WTC11 (cell line): ENCODE measurements around the gene CYSRT1. TPM values are rescaled to one million over a fixed set of nuclear protein-coding genes. Genes with fewer than 3 reads are reported as not detected.

Experiments used
- ATAC-seq: fragments of 200-7000 bp; cut with Tn5 transposase; 2 replicates; pipeline ENCODE4 v1.10.0; 2021; ENCODE audit warnings: mild to moderate bottlenecking, moderate library complexity
- CTCF ChIA-PET: fragments of 300-600 bp; sonication (Branson Sonifier 250); formaldehyde crosslinking; loops from one replicate; lab custom pipeline; 2021; ENCODE audit warnings: antibody characterized with exemption; lab: Charles Lee
- POLR2A ChIA-PET: fragments of 350-600 bp; sonication (Branson Sonifier 250); formaldehyde crosslinking; loops from one replicate; lab custom pipeline; 2021; ENCODE audit warnings: antibody characterized with exemption; lab: Charles Lee
- DNase-seq: peaks from one replicate; pipeline ENCODE4 v3.0.0; 2021; ENCODE audit warnings: low spot score
- H3K27ac Mint-ChIP-seq: 2 replicates; pipeline ENCODE4 v1.8.0; 2021; ENCODE audit warnings: mixed read lengths
- H3K27me3 Mint-ChIP-seq: 2 replicates; pipeline ENCODE4 v1.8.0; 2021; ENCODE audit warnings: low read depth, mild to moderate bottlenecking, moderate library complexity, mixed read lengths
- H3K36me3 Mint-ChIP-seq: 2 replicates; pipeline ENCODE4 v1.8.0; 2021; ENCODE audit warnings: mixed read lengths
- H3K4me1 Mint-ChIP-seq: 2 replicates; pipeline ENCODE4 v1.8.0; 2022; ENCODE audit warnings: mixed read lengths
- H3K4me3 Mint-ChIP-seq: 2 replicates; pipeline ENCODE4 v1.8.0; 2021; ENCODE audit warnings: mild to moderate bottlenecking, moderate library complexity, mixed read lengths
- H3K9me3 Mint-ChIP-seq: 2 replicates; pipeline ENCODE4 v1.8.0; 2021; ENCODE audit warnings: mixed read lengths
- E2F1 ChIP-seq: sonication (generic); formaldehyde crosslinking; IDR thresholded peaks from 2 replicates; pipeline ENCODE4 v1.8.0; 2022; ENCODE audit warnings: mild to moderate bottlenecking, missing genetic modification reagents
- ESRRA ChIP-seq: sonication (generic); formaldehyde crosslinking; IDR thresholded peaks from 2 replicates; pipeline ENCODE4 v1.8.1; 2022; ENCODE audit warnings: mild to moderate bottlenecking, missing genetic modification reagents, borderline replicate concordance
- FOXJ3 ChIP-seq: sonication (generic); formaldehyde crosslinking; IDR thresholded peaks from 2 replicates; pipeline ENCODE4 v1.9.0; 2021; ENCODE audit warnings: missing genetic modification reagents, mild to moderate bottlenecking, borderline replicate concordance
- IRF1 ChIP-seq: sonication (generic); formaldehyde crosslinking; IDR thresholded peaks from 2 replicates; pipeline ENCODE4 v1.8.0; 2023; ENCODE audit warnings: missing genetic modification reagents
- MLX ChIP-seq: sonication (generic); formaldehyde crosslinking; IDR thresholded peaks from 2 replicates; pipeline ENCODE4 v1.8.1; 2023; ENCODE audit warnings: mild to moderate bottlenecking, missing genetic modification reagents, moderate library complexity
- NFE2L1 ChIP-seq: sonication (generic); formaldehyde crosslinking; IDR thresholded peaks from 2 replicates; pipeline ENCODE4 v1.8.1; 2023; ENCODE audit warnings: missing genetic modification reagents
- NR3C1 ChIP-seq: sonication (generic); formaldehyde crosslinking; conservative IDR thresholded peaks from 2 replicates; pipeline ENCODE4 v1.8.1; 2023; ENCODE audit warnings: low read depth, mild to moderate bottlenecking, missing genetic modification reagents
- RELA ChIP-seq: sonication (generic); formaldehyde crosslinking; IDR thresholded peaks from 2 replicates; pipeline ENCODE4 v1.8.1; 2022; ENCODE audit warnings: missing genetic modification reagents, mild to moderate bottlenecking, borderline replicate concordance
- SMAD4 ChIP-seq: sonication (generic); formaldehyde crosslinking; IDR thresholded peaks from 2 replicates; pipeline ENCODE4 v1.8.0; 2022; ENCODE audit warnings: mild to moderate bottlenecking, missing genetic modification reagents
- TCF7 ChIP-seq: sonication (generic); formaldehyde crosslinking; IDR thresholded peaks from 2 replicates; pipeline ENCODE4 v1.8.0; 2022; ENCODE audit warnings: mild to moderate bottlenecking, low read depth, missing genetic modification reagents, moderate library complexity
- TEAD4 ChIP-seq: sonication (generic); formaldehyde crosslinking; IDR thresholded peaks from 2 replicates; pipeline ENCODE4 v1.8.0; 2022; ENCODE audit warnings: mild to moderate bottlenecking, missing genetic modification reagents
- ZMAT4 ChIP-seq: fragments of 250-450 bp; sonication (Bioruptor Pico); IDR thresholded peaks from 2 replicates; pipeline ENCODE4 v1.9.0; 2021; ENCODE audit warnings: mild to moderate bottlenecking
- ZNF317 ChIP-seq: sonication (generic); formaldehyde crosslinking; IDR thresholded peaks from 2 replicates; pipeline ENCODE4 v1.8.1; 2023; ENCODE audit warnings: low read depth, mild to moderate bottlenecking, moderate library complexity, missing genetic modification reagents, borderline replicate concordance
- ZNF416 ChIP-seq: fragments of 250-450 bp; sonication (Bioruptor Pico); IDR thresholded peaks from 2 replicates; pipeline ENCODE4 v1.9.0; 2021; ENCODE audit warnings: mild to moderate bottlenecking, inconsistent platforms
- ZNF423 ChIP-seq: fragments of 250-450 bp; sonication (Bioruptor Pico); IDR thresholded peaks from 2 replicates; pipeline ENCODE4 v2.1.2; 2022; ENCODE audit warnings: mild to moderate bottlenecking, moderate library complexity
- total RNA-seq: library from RNA; stranded (reverse); gene quantifications from 3 replicates; pipeline ENCODE4 v1.2.3, GENCODE V29; 2021
- TF ChIP-seq, protein P1 (sequence below): sonication (generic); formaldehyde crosslinking; IDR thresholded peaks from 2 replicates; pipeline ENCODE4 v1.8.1; 2023; ENCODE audit warnings: mild to moderate bottlenecking, missing genetic modification reagents, moderate library complexity

CYSRT1 gene
- total RNA-seq, 1 experiment from 2014 or later, result 3.5 TPM

GRCh38 chr9:137266162-137266527 lies 41.2 kb downstream of the CYSRT1 start:
- no peak overlapping the region for H3K4me3 Mint-ChIP-seq
- H3K27me3 Mint-ChIP-seq, result no peaks in the 10 kb centered on the region
- TF ChIP-seq ZMAT4 (CRISPR knock-in tag) (no peak), E2F1 (no peak), SMAD4 (CRISPR knock-in tag) (no peak)
- TF ChIP-seq, all 79 proteins: peak for 0
- DNase-seq, result no peak
- H3K36me3 Mint-ChIP-seq, result peaks cover 18% of the 10 kb centered on the region
- POLR2A ChIA-PET, result interaction anchor here (0.8 kb wide), 1 partner anchor 30 kb away, joined by 3 read pairs; no protein-coding TSS in a partner anchor
- H3K4me1 Mint-ChIP-seq, result peaks cover 3% of the 10 kb centered on the region; the same call in 1 of the 2 replicates
- CTCF ChIA-PET, result no interaction called here
- ATAC-seq, result no peak
- no peak overlapping the region for H3K27ac Mint-ChIP-seq
- no peaks in the 10 kb centered on the region for H3K9me3 Mint-ChIP-seq

- no peak overlapping the region for H3K27ac Mint-ChIP-seq
- H3K27me3 Mint-ChIP-seq, result no peaks in the 10 kb centered on the region
- ATAC-seq (no peak), DNase-seq (no peak)
- ChIA-PET POLR2A (interaction anchor here (0.8 kb wide), 1 partner anchor 29 kb away, joined by 3 read pairs; no protein-coding TSS in a partner anchor), CTCF (no interaction called here)
- TF ChIP-seq FOXJ3 (CRISPR knock-in tag), result no peak
- no peak for TF ChIP-seq ESRRA (CRISPR knock-in tag)
- H3K4me3 Mint-ChIP-seq, result no peak overlapping the region
- H3K4me1 Mint-ChIP-seq, result peaks cover under 1% of the 10 kb centered on the region; the same call in 1 of the 2 replicates
- no peaks in the 10 kb centered on the region for H3K9me3 Mint-ChIP-seq
- peaks cover 20% of the 10 kb centered on the region for H3K36me3 Mint-ChIP-seq
These were observed 41.8 kb downstream of the CYSRT1 start for GRCh38 chr9:137266585-137267453.

GRCh38 chr9:137267933-137268355 lies 43.0 kb downstream of the CYSRT1 start:
- H3K36me3 Mint-ChIP-seq, result peaks cover 20% of the 10 kb centered on the region
- no peak for TF ChIP-seq MLX (CRISPR knock-in tag)
- TF ChIP-seq ZNF423 (CRISPR knock-in tag), result no peak
- TF ChIP-seq, protein P1, sequence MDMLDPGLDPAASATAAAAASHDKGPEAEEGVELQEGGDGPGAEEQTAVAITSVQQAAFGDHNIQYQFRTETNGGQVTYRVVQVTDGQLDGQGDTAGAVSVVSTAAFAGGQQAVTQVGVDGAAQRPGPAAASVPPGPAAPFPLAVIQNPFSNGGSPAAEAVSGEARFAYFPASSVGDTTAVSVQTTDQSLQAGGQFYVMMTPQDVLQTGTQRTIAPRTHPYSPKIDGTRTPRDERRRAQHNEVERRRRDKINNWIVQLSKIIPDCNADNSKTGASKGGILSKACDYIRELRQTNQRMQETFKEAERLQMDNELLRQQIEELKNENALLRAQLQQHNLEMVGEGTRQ (CRISPR knock-in tag), result no peak
- no peak for TF ChIP-seq NFE2L1
- no peak for TF ChIP-seq TEAD4
- no peak for TF ChIP-seq NR3C1

DNA sequence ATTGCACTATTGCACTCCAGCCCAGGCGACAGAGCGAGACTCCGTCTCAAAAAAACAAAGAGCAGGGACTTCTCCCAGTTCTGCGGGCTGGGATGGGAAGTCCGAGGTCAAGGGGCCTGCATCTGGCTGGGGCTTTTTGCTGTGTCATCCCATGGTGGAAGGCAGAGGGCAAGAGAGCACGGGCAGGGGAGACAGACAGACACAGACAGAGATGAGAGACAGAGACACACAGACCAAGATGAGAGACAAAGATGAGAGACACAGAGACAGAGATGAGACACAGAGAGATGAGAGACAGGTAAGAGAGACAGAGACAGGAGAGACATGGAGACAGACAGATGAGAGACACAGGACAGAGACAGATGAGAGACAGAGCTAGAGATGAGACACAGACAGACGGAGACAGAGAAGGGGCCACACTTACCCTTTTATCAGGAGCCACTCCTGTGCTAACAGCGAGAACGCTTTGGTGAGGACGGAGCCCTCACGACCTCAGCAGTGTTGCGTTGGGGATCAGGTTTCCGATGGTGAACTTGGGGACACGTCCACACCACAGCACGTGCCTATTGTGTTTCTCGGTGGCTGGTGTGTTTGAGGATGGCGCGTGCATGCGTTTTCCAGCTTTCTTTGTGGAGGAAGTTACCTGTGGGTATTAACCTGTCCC lies 43.7 kb downstream of the CYSRT1 start:
- H3K27ac Mint-ChIP-seq, result peak overlapping the region; percentile 17; the same call in 1 of the 2 replicates
- no peak for DNase-seq
- CTCF ChIA-PET, result no interaction called here
- TF ChIP-seq FOXJ3 (CRISPR knock-in tag) (no peak), ZNF416 (no peak), ZNF317 (CRISPR knock-in tag) (no peak), RELA (CRISPR knock-in tag) (no peak), IRF1 (no peak), TCF7 (no peak), ZNF423 (CRISPR knock-in tag) (no peak)
- TF ChIP-seq, all 79 proteins: peak for 0
- no peak for ATAC-seq
- no peaks in the 10 kb centered on the region for H3K27me3 Mint-ChIP-seq
- POLR2A ChIA-PET, result no interaction called here
- H3K4me3 Mint-ChIP-seq, result no peak overlapping the region
- peaks cover 20% of the 10 kb centered on the region for H3K36me3 Mint-ChIP-seq
- no peaks in the 10 kb centered on the region for H3K9me3 Mint-ChIP-seq
- peaks cover 4% of the 10 kb centered on the region for H3K4me1 Mint-ChIP-seq

More at GRCh38 chr9:137267933-137268355, 43.0 kb downstream of the CYSRT1 start:
- Mint-ChIP-seq H3K9me3 (no peaks in the 10 kb centered on the region), H3K27me3 (no peaks in the 10 kb centered on the region), H3K4me1 (no peaks in the 10 kb centered on the region), H3K27ac (no peak overlapping the region), H3K4me3 (no peak overlapping the region)
- ChIA-PET CTCF (no interaction called here), POLR2A (no interaction called here)
- ATAC-seq (no peak), DNase-seq (no peak)
